ENCODE data around the gene PPP1R26. TPM values are rescaled to one million over a fixed set of nuclear protein-coding genes. Genes with fewer than 3 reads are reported as not detected.
A peak's percentile ranks its signal among the peaks of the same experiment; 100 is the strongest.

PPP1R26 gene
- total and polyA plus RNA-seq, 9 of the 15 experiments (the other 6 are each of a cell fraction or from before 2014, with no cell fraction given), result 0.77 to 26.8 (median 9.3) TPM

- no peak for TF ChIP-seq GTF3C2 (IDR thresholded peaks at IDR 0.05; ENCODE audit: borderline replicate concordance, extremely low read depth, insufficient read length)
- no peak for TF ChIP-seq TAF7 (tag; IDR thresholded peaks at IDR 0.05)
- TF ChIP-seq TAF9B (IDR thresholded peaks at IDR 0.05; ENCODE audit: partially characterized antibody), result no peak
- no peak for TF ChIP-seq CGGBP1 (CRISPR knock-in tag; IDR thresholded peaks at IDR 0.05)
- TF ChIP-seq ZNF436 (CRISPR knock-in tag; IDR thresholded peaks at IDR 0.05), result no peak
- TF ChIP-seq, protein P1, sequence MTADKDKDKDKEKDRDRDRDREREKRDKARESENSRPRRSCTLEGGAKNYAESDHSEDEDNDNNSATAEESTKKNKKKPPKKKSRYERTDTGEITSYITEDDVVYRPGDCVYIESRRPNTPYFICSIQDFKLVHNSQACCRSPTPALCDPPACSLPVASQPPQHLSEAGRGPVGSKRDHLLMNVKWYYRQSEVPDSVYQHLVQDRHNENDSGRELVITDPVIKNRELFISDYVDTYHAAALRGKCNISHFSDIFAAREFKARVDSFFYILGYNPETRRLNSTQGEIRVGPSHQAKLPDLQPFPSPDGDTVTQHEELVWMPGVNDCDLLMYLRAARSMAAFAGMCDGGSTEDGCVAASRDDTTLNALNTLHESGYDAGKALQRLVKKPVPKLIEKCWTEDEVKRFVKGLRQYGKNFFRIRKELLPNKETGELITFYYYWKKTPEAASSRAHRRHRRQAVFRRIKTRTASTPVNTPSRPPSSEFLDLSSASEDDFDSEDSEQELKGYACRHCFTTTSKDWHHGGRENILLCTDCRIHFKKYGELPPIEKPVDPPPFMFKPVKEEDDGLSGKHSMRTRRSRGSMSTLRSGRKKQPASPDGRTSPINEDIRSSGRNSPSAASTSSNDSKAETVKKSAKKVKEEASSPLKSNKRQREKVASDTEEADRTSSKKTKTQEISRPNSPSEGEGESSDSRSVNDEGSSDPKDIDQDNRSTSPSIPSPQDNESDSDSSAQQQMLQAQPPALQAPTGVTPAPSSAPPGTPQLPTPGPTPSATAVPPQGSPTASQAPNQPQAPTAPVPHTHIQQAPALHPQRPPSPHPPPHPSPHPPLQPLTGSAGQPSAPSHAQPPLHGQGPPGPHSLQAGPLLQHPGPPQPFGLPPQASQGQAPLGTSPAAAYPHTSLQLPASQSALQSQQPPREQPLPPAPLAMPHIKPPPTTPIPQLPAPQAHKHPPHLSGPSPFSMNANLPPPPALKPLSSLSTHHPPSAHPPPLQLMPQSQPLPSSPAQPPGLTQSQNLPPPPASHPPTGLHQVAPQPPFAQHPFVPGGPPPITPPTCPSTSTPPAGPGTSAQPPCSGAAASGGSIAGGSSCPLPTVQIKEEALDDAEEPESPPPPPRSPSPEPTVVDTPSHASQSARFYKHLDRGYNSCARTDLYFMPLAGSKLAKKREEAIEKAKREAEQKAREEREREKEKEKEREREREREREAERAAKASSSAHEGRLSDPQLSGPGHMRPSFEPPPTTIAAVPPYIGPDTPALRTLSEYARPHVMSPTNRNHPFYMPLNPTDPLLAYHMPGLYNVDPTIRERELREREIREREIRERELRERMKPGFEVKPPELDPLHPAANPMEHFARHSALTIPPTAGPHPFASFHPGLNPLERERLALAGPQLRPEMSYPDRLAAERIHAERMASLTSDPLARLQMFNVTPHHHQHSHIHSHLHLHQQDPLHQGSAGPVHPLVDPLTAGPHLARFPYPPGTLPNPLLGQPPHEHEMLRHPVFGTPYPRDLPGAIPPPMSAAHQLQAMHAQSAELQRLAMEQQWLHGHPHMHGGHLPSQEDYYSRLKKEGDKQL (CRISPR knock-in tag; IDR thresholded peaks at IDR 0.05; ENCODE audit: borderline replicate concordance), result no peak
- 0 out of 2 replicates have a peak, but pooled peaks have one; percentile 46 for TF ChIP-seq SMAD4 (CRISPR knock-in tag; conservative IDR thresholded peaks at IDR 0.05)
- peak in 1 of 2 experiments; percentile 84; a peak in 2 of 4 replicates for TF ChIP-seq SRF (CRISPR knock-in tag; IDR thresholded peaks at IDR 0.05)
- TF ChIP-seq POLR2B (IDR thresholded peaks at IDR 0.05; ENCODE audit: low read depth, partially characterized antibody), result no peak
- TF ChIP-seq PCBP1 (IDR thresholded peaks at IDR 0.05; ENCODE audit: low read depth, low read length, poor library complexity, severe bottlenecking), result no peak
- no peak for TF ChIP-seq MTA1 (IDR thresholded peaks at IDR 0.05; ENCODE audit: borderline replicate concordance)
These were observed 26.9 kb downstream of the PPP1R26 start (continued) for GRCh38 chr9:135506327-135507103.

Data from K562 (cell line).